K562 (cell line): ENCODE data around the gene ARHGAP22. TPM values are rescaled to one million over a fixed set of nuclear protein-coding genes. Genes with fewer than 3 reads are reported as not detected.

Experiments used
- DDX20 ChIP-seq: fragments of 450-650 bp; IDR thresholded peaks from 2 replicates; pipeline ENCODE4 v1.6.1; 2016; ENCODE audit warnings: missing genetic modification characterization, low read depth, mild to moderate bottlenecking, missing compliant biosample characterization, moderate library complexity
- HMGXB4 ChIP-seq: sonication (generic); formaldehyde crosslinking; IDR thresholded peaks from 2 replicates; pipeline ENCODE4 v1.8.1; 2023; ENCODE audit warnings: mild to moderate bottlenecking, missing genetic modification reagents
- HNRNPK ChIP-seq: fragments of 200-400 bp; formaldehyde crosslinking; IDR thresholded peaks from one replicate; pipeline ENCODE4 v1.6.1; 2018; ENCODE audit warnings: mild to moderate bottlenecking, low read depth, low read length; ENCODE audit not compliant: poor library complexity, severe bottlenecking
- MED1 ChIP-seq: sonication (generic); formaldehyde crosslinking; IDR thresholded peaks from 2 replicates; pipeline ENCODE4 v1.8.1; 2023; ENCODE audit warnings: missing genetic modification reagents, borderline replicate concordance
- MIER1 ChIP-seq: fragments of 450-650 bp; IDR thresholded peaks from 2 replicates; pipeline ENCODE4 v1.6.1; 2016; ENCODE audit warnings: antibody characterized with exemption, mild to moderate bottlenecking, low read depth
- NFXL1 ChIP-seq: fragments of 450-650 bp; formaldehyde crosslinking; IDR thresholded peaks from 2 replicates; pipeline ENCODE4 v1.4.0; 2021; ENCODE audit warnings: mild to moderate bottlenecking
- PHF8 ChIP-seq: fragments of 200-600 bp; sonication (generic); IDR thresholded peaks from 2 replicates; pipeline ENCODE4 v1.6.1; 2012; ENCODE audit warnings: mixed run types, mild to moderate bottlenecking, inconsistent platforms, low read length, moderate library complexity, borderline replicate concordance
- POU5F1 ChIP-seq: fragments of 150-350 bp; IDR thresholded peaks from 2 replicates; pipeline ENCODE4 v1.6.1; 2014; ENCODE audit warnings: borderline replicate concordance, low read length, low read depth, mild to moderate bottlenecking; ENCODE audit not compliant: partially characterized antibody
- RBM25 ChIP-seq: fragments of 200-400 bp; formaldehyde crosslinking; IDR thresholded peaks from 2 replicates; pipeline ENCODE4 v1.6.1; 2018; ENCODE audit warnings: low read length, low read depth, moderate library complexity; ENCODE audit not compliant: severe bottlenecking
- ZKSCAN8 ChIP-seq: fragments of 200-800 bp; sonication (Bioruptor generic); IDR thresholded peaks from 2 replicates; pipeline ENCODE4 v1.6.1; 2016; ENCODE audit warnings: missing genetic modification characterization, missing compliant biosample characterization
- ZNF583 ChIP-seq: fragments of 250-450 bp; sonication (Bioruptor Pico); IDR thresholded peaks from 2 replicates; pipeline ENCODE4 v1.4.0; 2020
- ZSCAN32 ChIP-seq: fragments of 450-650 bp; formaldehyde crosslinking; IDR thresholded peaks from 2 replicates; pipeline ENCODE4 v1.4.0; 2020; ENCODE audit warnings: mild to moderate bottlenecking, moderate library complexity
- polyA plus RNA-seq, 8 experiments: library from polyadenylated mRNA; depleted of rRNA in 4 of 8; stranded (reverse) in 5 of 8; unstranded in 3 of 8; fragments of >200 nt; fragmentation: Nextera tagmentation in 2 of 8; fragmentation: Illumina TruSeq in 1 of 8; extraction: Ambion mirVana in 2 of 8; extraction: Trizol in 1 of 8; gene quantifications; 2 replicates each; pipeline versions ENCODE4 v1.2.1 to v1.2.3, GENCODE V29; 2011 to 2014; ENCODE audit warnings: inconsistent platforms in 1 of 8, missing spikeins in 1 of 8
- total RNA-seq, 7 experiments: library from RNA; depleted of rRNA in 6 of 7; stranded (reverse); fragments of >200 nt in 6 of 7; fragmentation: Illumina TruSeq in 2 of 7; extraction: Trizol in 2 of 7; gene quantifications; 2 replicates each; pipeline versions ENCODE4 v1.2.1 to v1.2.3, GENCODE V29; 2011 to 2021; ENCODE audit warnings: low replicate concordance in 1 of 7
- TF ChIP-seq, protein P1 (sequence below), 3 experiments: fragments of 200-800 bp in 1 of 3; sonication (Bioruptor generic) in 1 of 3; sonication (generic) in 1 of 3; formaldehyde crosslinking in 1 of 3; IDR thresholded peaks; 2 replicates each; pipeline versions ENCODE4 v1.6.1 to v1.8.0; 2016 to 2022; ENCODE audit warnings: mild to moderate bottlenecking in 2 of 3, missing compliant biosample characterization in 2 of 3, missing genetic modification characterization in 2 of 3, missing genetic modification reagents in 1 of 3
- TF ChIP-seq, protein P2 (sequence below): fragments of 450-650 bp; IDR thresholded peaks from 2 replicates; pipeline ENCODE4 v1.6.1; 2017; ENCODE audit warnings: antibody characterized with exemption, mild to moderate bottlenecking
- TF ChIP-seq, protein P3 (sequence below): fragments of 450-650 bp; IDR thresholded peaks from 2 replicates; pipeline ENCODE4 v1.6.1; 2014; ENCODE audit warnings: low read depth, mild to moderate bottlenecking, moderate library complexity, borderline replicate concordance

Gene ARHGAP22
- total and polyA plus RNA-seq, 9 of the 15 experiments (the other 6 are each of a cell fraction or from before 2014, with no cell fraction given): 1.3 to 28.1 (median 12.7) TPM

DNA sequence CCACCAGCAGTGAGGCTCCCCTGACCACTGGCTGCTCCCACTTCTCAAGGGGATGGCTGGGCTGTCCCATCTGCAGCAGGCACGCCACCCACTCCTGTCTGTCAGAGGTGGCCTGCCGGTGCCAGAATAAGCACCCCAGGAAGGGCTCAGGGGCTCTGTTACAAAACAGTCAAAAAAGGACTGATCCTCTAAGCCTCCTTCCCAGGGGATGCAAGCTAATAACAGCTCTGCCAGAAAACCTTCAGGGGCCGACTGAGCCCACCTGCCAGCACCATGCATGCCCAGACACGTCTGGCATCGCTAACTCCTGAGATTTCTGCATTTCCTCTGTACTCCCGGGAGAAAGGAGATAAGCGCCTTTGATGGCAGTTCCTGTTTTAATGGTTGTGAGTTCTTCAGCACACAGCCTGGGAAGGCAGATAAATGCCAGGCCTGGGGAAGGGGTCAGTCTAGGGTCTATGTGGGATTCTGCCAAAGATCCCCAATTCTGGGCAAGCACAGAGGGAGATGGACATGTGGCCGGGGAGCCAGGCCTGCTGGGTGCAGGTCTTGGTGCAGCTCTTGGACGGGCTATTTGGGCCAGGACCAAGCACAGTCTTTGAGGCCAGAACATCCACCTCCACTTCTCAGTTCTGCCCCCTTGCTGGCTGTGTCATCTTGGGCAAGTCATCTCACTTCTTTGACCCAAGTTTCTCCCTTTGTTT, 128.4 kb downstream of the ARHGAP22 start (continued):
- TF ChIP-seq MED1 (CRISPR knock-in tag) (no peak), PHF8 (no peak), POU5F1 (no peak), NFXL1 (CRISPR knock-in tag) (no peak), ZNF583 (CRISPR knock-in tag) (peak; percentile 45; the same call in 1 of the 2 replicates), ZKSCAN8 (CRISPR knock-in tag) (no peak), ZSCAN32 (no peak), DDX20 (tag) (no peak), MIER1 (no peak), HMGXB4 (CRISPR knock-in tag) (no peak), HNRNPK (no peak), RBM25 (no peak)
- TF ChIP-seq, protein P1, sequence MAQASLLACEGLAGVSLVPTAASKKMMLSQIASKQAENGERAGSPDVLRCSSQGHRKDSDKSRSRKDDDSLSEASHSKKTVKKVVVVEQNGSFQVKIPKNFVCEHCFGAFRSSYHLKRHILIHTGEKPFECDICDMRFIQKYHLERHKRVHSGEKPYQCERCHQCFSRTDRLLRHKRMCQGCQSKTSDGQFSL (CRISPR knock-in tag; IDR thresholded peaks at IDR 0.05): no peak
- TF ChIP-seq, protein P1 (tag; IDR thresholded peaks at IDR 0.05): no peak
- TF ChIP-seq, protein P2, sequence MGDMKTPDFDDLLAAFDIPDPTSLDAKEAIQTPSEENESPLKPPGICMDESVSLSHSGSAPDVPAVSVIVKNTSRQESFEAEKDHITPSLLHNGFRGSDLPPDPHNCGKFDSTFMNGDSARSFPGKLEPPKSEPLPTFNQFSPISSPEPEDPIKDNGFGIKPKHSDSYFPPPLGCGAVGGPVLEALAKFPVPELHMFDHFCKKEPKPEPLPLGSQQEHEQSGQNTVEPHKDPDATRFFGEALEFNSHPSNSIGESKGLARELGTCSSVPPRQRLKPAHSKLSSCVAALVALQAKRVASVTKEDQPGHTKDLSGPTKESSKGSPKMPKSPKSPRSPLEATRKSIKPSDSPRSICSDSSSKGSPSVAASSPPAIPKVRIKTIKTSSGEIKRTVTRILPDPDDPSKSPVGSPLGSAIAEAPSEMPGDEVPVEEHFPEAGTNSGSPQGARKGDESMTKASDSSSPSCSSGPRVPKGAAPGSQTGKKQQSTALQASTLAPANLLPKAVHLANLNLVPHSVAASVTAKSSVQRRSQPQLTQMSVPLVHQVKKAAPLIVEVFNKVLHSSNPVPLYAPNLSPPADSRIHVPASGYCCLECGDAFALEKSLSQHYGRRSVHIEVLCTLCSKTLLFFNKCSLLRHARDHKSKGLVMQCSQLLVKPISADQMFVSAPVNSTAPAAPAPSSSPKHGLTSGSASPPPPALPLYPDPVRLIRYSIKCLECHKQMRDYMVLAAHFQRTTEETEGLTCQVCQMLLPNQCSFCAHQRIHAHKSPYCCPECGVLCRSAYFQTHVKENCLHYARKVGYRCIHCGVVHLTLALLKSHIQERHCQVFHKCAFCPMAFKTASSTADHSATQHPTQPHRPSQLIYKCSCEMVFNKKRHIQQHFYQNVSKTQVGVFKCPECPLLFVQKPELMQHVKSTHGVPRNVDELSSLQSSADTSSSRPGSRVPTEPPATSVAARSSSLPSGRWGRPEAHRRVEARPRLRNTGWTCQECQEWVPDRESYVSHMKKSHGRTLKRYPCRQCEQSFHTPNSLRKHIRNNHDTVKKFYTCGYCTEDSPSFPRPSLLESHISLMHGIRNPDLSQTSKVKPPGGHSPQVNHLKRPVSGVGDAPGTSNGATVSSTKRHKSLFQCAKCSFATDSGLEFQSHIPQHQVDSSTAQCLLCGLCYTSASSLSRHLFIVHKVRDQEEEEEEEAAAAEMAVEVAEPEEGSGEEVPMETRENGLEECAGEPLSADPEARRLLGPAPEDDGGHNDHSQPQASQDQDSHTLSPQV: peak; percentile 85
- TF ChIP-seq, protein P3, sequence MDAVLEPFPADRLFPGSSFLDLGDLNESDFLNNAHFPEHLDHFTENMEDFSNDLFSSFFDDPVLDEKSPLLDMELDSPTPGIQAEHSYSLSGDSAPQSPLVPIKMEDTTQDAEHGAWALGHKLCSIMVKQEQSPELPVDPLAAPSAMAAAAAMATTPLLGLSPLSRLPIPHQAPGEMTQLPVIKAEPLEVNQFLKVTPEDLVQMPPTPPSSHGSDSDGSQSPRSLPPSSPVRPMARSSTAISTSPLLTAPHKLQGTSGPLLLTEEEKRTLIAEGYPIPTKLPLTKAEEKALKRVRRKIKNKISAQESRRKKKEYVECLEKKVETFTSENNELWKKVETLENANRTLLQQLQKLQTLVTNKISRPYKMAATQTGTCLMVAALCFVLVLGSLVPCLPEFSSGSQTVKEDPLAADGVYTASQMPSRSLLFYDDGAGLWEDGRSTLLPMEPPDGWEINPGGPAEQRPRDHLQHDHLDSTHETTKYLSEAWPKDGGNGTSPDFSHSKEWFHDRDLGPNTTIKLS: no peak
